HFF-Myc (cell line): ENCODE data around the gene KDM5C.

Experiments used
- DNase-seq: peaks from one replicate; pipeline ENCODE4 v3.0.0-alpha.2; 2011; ENCODE audit warnings: low read depth; ENCODE audit errors: extremely low read depth
- H3K4me3 ChIP-seq: replicated peaks from 2 replicates; pipeline ENCODE4 v1.5.1; 2011; ENCODE audit warnings: low read depth, mild to moderate bottlenecking, control low read depth, low read length
- TF ChIP-seq, protein P1 (sequence below): IDR thresholded peaks from 2 replicates; pipeline ENCODE4 v1.5.1; 2012; ENCODE audit warnings: mild to moderate bottlenecking, low read depth, low read length, control low read depth; ENCODE audit errors: missing control alignments

The KDM5C gene

DNA sequence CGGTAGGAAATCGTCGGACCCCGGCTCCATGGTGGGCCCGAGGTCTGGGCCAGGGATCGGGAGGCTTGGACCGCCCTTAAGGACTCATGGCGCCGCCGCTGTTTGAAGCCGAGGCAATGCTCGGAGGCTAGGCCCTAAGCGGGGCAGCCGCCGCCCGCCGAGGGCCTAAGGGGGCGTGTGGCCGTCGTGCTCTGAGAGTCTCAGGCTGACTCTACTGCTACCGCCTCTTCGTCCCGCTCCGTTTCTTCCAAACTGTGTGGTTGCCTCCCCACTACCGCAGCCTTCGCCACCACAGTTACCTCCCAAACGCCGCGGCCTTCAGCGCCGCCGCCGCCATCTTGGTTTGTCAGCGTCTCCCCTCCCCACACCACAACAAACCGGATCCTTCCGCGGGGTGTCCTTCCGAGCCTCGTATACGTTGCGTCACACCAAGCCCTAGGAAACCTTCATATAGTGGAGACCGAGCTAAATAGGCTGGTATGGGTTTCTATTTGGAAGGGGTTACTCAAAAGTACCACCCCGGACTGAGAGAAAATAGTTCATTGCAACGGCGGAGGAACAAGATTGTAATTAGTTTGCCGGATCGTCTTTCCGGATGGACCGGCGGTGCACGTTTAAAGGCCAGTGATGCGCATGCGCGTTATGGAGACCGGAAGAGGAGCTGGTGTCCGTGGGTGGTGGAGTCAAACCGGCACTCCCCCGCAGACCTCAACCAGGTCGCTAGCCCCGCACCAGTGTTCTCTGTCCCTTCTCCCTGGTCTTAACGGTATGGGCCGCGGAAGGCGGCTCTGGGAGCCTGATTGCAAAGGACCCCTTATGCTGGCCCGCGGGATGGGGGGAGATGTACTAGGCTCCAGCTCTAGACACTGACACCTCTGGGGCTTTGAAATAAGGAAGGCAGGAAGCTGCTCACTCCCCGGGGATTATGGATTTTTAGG is at the start of gene KDM5C:
Gene KDM5C, minus strand, starts transcription at position 348 of the 938 bp plus-strand sequence. Its CDS starts 318 bp downstream, at position 30.
- H3K4me3 ChIP-seq: peak within 1 kb of the TSS; percentile 73
- peak; percentile 59 for DNase-seq
- TF ChIP-seq, protein P1, sequence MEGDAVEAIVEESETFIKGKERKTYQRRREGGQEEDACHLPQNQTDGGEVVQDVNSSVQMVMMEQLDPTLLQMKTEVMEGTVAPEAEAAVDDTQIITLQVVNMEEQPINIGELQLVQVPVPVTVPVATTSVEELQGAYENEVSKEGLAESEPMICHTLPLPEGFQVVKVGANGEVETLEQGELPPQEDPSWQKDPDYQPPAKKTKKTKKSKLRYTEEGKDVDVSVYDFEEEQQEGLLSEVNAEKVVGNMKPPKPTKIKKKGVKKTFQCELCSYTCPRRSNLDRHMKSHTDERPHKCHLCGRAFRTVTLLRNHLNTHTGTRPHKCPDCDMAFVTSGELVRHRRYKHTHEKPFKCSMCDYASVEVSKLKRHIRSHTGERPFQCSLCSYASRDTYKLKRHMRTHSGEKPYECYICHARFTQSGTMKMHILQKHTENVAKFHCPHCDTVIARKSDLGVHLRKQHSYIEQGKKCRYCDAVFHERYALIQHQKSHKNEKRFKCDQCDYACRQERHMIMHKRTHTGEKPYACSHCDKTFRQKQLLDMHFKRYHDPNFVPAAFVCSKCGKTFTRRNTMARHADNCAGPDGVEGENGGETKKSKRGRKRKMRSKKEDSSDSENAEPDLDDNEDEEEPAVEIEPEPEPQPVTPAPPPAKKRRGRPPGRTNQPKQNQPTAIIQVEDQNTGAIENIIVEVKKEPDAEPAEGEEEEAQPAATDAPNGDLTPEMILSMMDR: no peak

GRCh38 chrX:53272808-53273337 is 47.9 kb upstream of the KDM5C start:
- TF ChIP-seq, protein P1: no peak
- no peak for DNase-seq
- H3K4me3 ChIP-seq: no peak overlapping the region

GRCh38 chrX:53269536-53270107 is 44.6 kb upstream of the KDM5C start:
- no peak overlapping the region for H3K4me3 ChIP-seq
- TF ChIP-seq, protein P1: no peak
- no peak for DNase-seq

- H3K4me3 ChIP-seq: no peak overlapping the region
- no peak for DNase-seq
- TF ChIP-seq, protein P1: no peak
Measured at GRCh38 chrX:53268173-53268572, 43.2 kb upstream of the KDM5C start.

DNA sequence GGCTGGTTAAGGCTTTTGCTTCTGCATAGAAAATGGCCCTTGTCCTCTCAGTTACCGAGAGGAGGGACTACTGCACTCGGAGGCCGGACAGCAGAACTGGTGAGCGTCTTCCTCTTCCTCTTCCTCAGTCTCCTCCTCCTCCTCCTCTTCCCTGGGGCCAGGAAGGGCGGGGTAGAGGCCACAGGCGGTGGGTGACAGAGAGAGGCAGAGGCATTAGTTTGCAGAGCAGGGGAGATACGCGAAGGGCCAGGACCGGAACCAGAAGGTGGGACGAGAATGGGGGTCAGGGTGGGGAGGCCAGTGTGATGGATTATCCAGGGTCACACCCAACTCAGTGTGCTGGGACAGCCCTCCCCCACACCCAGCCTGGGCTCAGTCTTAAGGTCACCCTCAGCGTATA is 41.9 kb upstream of the KDM5C start:
- DNase-seq: no peak
- TF ChIP-seq, protein P1: no peak
- H3K4me3 ChIP-seq: no peak overlapping the region

- no peak for DNase-seq
- H3K4me3 ChIP-seq: no peak overlapping the region
- TF ChIP-seq, protein P1: no peak
Measured at GRCh38 chrX:53265771-53266574, 41.0 kb upstream of the KDM5C start.
